Activated CD4-positive, alpha-beta T cell treated with anti-CD3 and anti-CD28 coated beads for 24 hours (primary cell): ENCODE results near the gene SPTBN1.

Experiments
- DNase-seq, 2 donors: peaks; one replicate each; pipeline ENCODE4 v3.0.0-alpha.2; 2020; ENCODE audit warnings: low read depth in 2 of 2

SPTBN1 gene

GRCh38 chr2:54609241-54609640 lies 153.1 kb downstream of the SPTBN1 start:
- DNase-seq = no peak

- DNase-seq = no peak
These were observed 153.5 kb downstream of the SPTBN1 start for GRCh38 chr2:54609647-54610046.

- DNase-seq = no peak
These were observed 154.6 kb downstream of the SPTBN1 start for GRCh38 chr2:54610700-54611099.

- no peak for DNase-seq
These were observed 155.9 kb downstream of the SPTBN1 start for GRCh38 chr2:54611830-54612545.

- DNase-seq = no peak
These were observed 157.3 kb downstream of the SPTBN1 start for GRCh38 chr2:54613386-54613785.

- DNase-seq = no peak
These were observed 157.7 kb downstream of the SPTBN1 start for GRCh38 chr2:54613794-54614257.

- no peak for DNase-seq
These were observed 158.7 kb downstream of the SPTBN1 start for GRCh38 chr2:54614819-54615218.

- no peak for DNase-seq
These were observed 159.9 kb downstream of the SPTBN1 start for GRCh38 chr2:54615832-54616534.

GRCh38 chr2:54617409-54617808 lies 161.3 kb downstream of the SPTBN1 start:
- DNase-seq = no peak

- no peak for DNase-seq
These were observed 162.8 kb downstream of the SPTBN1 start for GRCh38 chr2:54618646-54619565.

- DNase-seq = no peak
These were observed 163.6 kb downstream of the SPTBN1 start for GRCh38 chr2:54619660-54620231.

GRCh38 chr2:54620948-54621347 lies 164.8 kb downstream of the SPTBN1 start:
- DNase-seq = no peak

- DNase-seq = no peak
These were observed 168.5 kb downstream of the SPTBN1 start for GRCh38 chr2:54624591-54625071.

GRCh38 chr2:54626131-54626530 lies 170.0 kb downstream of the SPTBN1 start:
- no peak for DNase-seq

- DNase-seq = no peak
These were observed 170.8 kb downstream of the SPTBN1 start for GRCh38 chr2:54626884-54627283.

- DNase-seq = no peak
These were observed 171.8 kb downstream of the SPTBN1 start for GRCh38 chr2:54627973-54628372.

- no peak for DNase-seq
These were observed 172.3 kb downstream of the SPTBN1 start for GRCh38 chr2:54628418-54628817.

GRCh38 chr2:54628957-54629356 lies 172.8 kb downstream of the SPTBN1 start:
- no peak for DNase-seq

GRCh38 chr2:54629390-54629789 lies 173.3 kb downstream of the SPTBN1 start:
- DNase-seq = no peak

GRCh38 chr2:54629914-54630857 lies 174.1 kb downstream of the SPTBN1 start:
- no peak for DNase-seq
